Liver (tissue), 3 donors: Measurements from ENCODE around the gene ZNF276.

Source experiments
- EGR1 ChIP-seq, 2 donors: IDR thresholded peaks; 2 replicates each; pipeline ENCODE4 v1.6.1; 2016 to 2018; ENCODE audit warnings: antibody characterized with exemption in 2 of 2, low read depth in 2 of 2
- GABPA ChIP-seq, 2 donors: IDR thresholded peaks in 1 of 2; conservative IDR thresholded peaks in 1 of 2; 2 replicates each; pipeline ENCODE4 v1.6.1; 2016; ENCODE audit warnings: antibody characterized with exemption in 2 of 2, mild to moderate bottlenecking in 1 of 2, moderate library complexity in 1 of 2
- HNF4A ChIP-seq, 2 donors: conservative IDR thresholded peaks; 2 replicates each; pipeline ENCODE4 v1.6.1; 2016; ENCODE audit warnings: antibody characterized with exemption in 2 of 2, mild to moderate bottlenecking in 2 of 2
- JUND ChIP-seq, 2 donors: IDR thresholded peaks; 2 replicates each; pipeline ENCODE4 v1.6.1; 2016; ENCODE audit warnings: antibody characterized with exemption in 2 of 2
- RAD21 ChIP-seq, 2 donors: IDR thresholded peaks; 2 replicates each; pipeline ENCODE4 v1.6.1; 2016; ENCODE audit warnings: antibody characterized with exemption in 2 of 2, mild to moderate bottlenecking in 2 of 2
- RXRA ChIP-seq, 2 donors: IDR thresholded peaks; 2 replicates each; pipeline ENCODE4 v1.6.1; 2017 to 2018; ENCODE audit warnings: antibody characterized with exemption in 2 of 2, mild to moderate bottlenecking in 1 of 2
- SP1 ChIP-seq: IDR thresholded peaks from 2 replicates; pipeline ENCODE4 v1.6.1; 2018; ENCODE audit warnings: antibody characterized with exemption, mild to moderate bottlenecking
- TAF1 ChIP-seq: conservative IDR thresholded peaks from 2 replicates; pipeline ENCODE4 v1.6.1; 2016; ENCODE audit warnings: antibody characterized with exemption, mild to moderate bottlenecking
- YY1 ChIP-seq: IDR thresholded peaks from 2 replicates; pipeline ENCODE4 v1.6.1; 2016; ENCODE audit warnings: antibody characterized with exemption, mild to moderate bottlenecking
- TF ChIP-seq, protein P1 (sequence below): fragments of 150-350 bp; IDR thresholded peaks from 2 replicates; pipeline ENCODE4 v1.5.1; 2017; ENCODE audit warnings: improper control_type of control experiment, low read depth, low read length; ENCODE audit not compliant: missing input control
- TF ChIP-seq, protein P2 (sequence below): IDR thresholded peaks from 2 replicates; pipeline ENCODE4 v1.6.1; 2016; ENCODE audit warnings: antibody characterized with exemption, mild to moderate bottlenecking
- TF ChIP-seq, protein P3 (sequence below): IDR thresholded peaks from 2 replicates; pipeline ENCODE4 v1.6.1; 2016; ENCODE audit warnings: antibody characterized with exemption
- TF ChIP-seq, protein P4 (sequence below): IDR thresholded peaks from 2 replicates; pipeline ENCODE4 v1.6.1; 2016; ENCODE audit warnings: antibody characterized with exemption
- TF ChIP-seq, protein P5 (sequence below): IDR thresholded peaks from 2 replicates; pipeline ENCODE4 v1.6.1; 2016; ENCODE audit warnings: antibody characterized with exemption
- donor health status: healthy.
- donor health status: healthy.

DNA sequence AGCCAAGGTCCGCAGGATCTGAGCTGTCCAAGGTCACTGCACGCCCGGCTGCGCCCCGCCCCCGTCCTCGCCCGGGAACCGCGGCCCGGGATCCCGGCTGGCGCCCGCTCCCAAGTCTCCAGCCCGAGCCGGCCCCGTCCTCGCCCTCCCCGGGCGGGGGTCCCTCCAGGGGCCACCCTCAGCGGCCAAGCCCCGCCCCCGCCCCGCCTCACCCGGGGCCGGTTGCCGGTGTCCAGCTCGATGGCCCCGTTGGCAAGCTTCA lies 855 bp upstream of the ZNF276 start:
- TF ChIP-seq, protein P1, sequence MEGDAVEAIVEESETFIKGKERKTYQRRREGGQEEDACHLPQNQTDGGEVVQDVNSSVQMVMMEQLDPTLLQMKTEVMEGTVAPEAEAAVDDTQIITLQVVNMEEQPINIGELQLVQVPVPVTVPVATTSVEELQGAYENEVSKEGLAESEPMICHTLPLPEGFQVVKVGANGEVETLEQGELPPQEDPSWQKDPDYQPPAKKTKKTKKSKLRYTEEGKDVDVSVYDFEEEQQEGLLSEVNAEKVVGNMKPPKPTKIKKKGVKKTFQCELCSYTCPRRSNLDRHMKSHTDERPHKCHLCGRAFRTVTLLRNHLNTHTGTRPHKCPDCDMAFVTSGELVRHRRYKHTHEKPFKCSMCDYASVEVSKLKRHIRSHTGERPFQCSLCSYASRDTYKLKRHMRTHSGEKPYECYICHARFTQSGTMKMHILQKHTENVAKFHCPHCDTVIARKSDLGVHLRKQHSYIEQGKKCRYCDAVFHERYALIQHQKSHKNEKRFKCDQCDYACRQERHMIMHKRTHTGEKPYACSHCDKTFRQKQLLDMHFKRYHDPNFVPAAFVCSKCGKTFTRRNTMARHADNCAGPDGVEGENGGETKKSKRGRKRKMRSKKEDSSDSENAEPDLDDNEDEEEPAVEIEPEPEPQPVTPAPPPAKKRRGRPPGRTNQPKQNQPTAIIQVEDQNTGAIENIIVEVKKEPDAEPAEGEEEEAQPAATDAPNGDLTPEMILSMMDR: no peak
- TF ChIP-seq, protein P2, sequence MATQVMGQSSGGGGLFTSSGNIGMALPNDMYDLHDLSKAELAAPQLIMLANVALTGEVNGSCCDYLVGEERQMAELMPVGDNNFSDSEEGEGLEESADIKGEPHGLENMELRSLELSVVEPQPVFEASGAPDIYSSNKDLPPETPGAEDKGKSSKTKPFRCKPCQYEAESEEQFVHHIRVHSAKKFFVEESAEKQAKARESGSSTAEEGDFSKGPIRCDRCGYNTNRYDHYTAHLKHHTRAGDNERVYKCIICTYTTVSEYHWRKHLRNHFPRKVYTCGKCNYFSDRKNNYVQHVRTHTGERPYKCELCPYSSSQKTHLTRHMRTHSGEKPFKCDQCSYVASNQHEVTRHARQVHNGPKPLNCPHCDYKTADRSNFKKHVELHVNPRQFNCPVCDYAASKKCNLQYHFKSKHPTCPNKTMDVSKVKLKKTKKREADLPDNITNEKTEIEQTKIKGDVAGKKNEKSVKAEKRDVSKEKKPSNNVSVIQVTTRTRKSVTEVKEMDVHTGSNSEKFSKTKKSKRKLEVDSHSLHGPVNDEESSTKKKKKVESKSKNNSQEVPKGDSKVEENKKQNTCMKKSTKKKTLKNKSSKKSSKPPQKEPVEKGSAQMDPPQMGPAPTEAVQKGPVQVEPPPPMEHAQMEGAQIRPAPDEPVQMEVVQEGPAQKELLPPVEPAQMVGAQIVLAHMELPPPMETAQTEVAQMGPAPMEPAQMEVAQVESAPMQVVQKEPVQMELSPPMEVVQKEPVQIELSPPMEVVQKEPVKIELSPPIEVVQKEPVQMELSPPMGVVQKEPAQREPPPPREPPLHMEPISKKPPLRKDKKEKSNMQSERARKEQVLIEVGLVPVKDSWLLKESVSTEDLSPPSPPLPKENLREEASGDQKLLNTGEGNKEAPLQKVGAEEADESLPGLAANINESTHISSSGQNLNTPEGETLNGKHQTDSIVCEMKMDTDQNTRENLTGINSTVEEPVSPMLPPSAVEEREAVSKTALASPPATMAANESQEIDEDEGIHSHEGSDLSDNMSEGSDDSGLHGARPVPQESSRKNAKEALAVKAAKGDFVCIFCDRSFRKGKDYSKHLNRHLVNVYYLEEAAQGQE: no peak
- TF ChIP-seq, protein P3, sequence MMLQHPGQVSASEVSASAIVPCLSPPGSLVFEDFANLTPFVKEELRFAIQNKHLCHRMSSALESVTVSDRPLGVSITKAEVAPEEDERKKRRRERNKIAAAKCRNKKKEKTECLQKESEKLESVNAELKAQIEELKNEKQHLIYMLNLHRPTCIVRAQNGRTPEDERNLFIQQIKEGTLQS: no peak
- no peak for TF ChIP-seq JUND (IDR thresholded peaks at IDR 0.05)
- no peak for TF ChIP-seq RAD21 (IDR thresholded peaks at IDR 0.05)
- TF ChIP-seq, protein P4, sequence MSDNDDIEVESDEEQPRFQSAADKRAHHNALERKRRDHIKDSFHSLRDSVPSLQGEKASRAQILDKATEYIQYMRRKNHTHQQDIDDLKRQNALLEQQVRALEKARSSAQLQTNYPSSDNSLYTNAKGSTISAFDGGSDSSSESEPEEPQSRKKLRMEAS: no peak
- no peak for TF ChIP-seq YY1
- TF ChIP-seq SP1: no peak
- TF ChIP-seq GABPA (IDR thresholded peaks at IDR 0.05 in 1 of 2, conservative IDR thresholded peaks at IDR 0.05 in 1 of 2): no peak
- no peak for TF ChIP-seq TAF1
- TF ChIP-seq, protein P5, sequence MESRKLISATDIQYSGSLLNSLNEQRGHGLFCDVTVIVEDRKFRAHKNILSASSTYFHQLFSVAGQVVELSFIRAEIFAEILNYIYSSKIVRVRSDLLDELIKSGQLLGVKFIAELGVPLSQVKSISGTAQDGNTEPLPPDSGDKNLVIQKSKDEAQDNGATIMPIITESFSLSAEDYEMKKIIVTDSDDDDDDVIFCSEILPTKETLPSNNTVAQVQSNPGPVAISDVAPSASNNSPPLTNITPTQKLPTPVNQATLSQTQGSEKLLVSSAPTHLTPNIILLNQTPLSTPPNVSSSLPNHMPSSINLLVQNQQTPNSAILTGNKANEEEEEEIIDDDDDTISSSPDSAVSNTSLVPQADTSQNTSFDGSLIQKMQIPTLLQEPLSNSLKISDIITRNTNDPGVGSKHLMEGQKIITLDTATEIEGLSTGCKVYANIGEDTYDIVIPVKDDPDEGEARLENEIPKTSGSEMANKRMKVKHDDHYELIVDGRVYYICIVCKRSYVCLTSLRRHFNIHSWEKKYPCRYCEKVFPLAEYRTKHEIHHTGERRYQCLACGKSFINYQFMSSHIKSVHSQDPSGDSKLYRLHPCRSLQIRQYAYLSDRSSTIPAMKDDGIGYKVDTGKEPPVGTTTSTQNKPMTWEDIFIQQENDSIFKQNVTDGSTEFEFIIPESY: no peak
- TF ChIP-seq RXRA (IDR thresholded peaks at IDR 0.05): no peak
- no peak for TF ChIP-seq EGR1 (IDR thresholded peaks at IDR 0.05; ENCODE audit: low read depth in 2 of 2)
- no peak for TF ChIP-seq HNF4A (conservative IDR thresholded peaks at IDR 0.05)
